HG03565 (cell line): ENCODE results near the gene HLA-DOA.

Experiments
- ATAC-seq: cut with Tn5 transposase; IDR thresholded peaks from one replicate; pipeline ENCODE4 v1.9.1; 2021; ENCODE audit warnings: mild to moderate bottlenecking, moderate library complexity; ENCODE audit not compliant: unreplicated experiment

Gene HLA-DOA

DNA sequence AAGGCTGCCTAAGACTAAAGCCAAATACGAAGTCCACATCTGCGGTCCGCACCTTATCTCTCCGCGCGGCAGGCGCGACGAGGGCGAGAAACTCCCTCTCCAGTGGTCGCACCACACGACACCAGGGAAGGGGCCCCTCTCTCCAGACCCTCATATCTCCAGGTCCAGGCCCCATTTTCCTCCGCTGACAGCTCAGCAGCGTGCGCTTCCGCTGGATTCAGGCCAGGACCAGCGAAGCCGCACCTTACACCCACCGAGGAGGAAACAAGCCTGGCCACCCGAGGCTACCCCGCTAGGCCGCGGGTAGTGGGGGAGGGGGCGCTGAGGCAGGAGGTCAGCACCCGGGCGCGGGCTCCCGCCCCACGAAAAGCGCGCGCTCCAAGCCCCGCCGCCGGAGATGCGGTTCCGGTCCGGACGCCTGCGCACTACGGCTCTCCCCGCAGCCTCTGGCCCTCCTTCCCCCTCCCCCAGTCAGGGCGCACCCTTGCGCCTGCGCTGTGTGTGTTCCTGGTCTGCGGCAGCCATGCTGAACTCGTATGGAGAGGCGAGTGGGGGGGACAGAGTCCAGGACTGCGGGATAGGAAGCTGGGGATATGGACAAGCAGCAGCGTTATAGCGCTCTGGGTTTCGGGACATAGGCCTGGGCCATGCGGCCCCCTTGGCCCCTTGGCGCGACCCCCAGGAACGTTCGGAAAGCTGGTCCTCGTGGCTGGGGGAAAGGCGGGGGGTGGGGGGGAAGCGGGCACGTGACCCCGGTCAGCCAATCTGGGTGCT, 41.1 kb downstream of the HLA-DOA start, which contains the start of gene BRD2:
BRD2 (plus strand) TSS at position 502 of the 774 bp plus-strand sequence. CDS start 4,305 bp downstream, outside the sequence.
- peak; percentile 27 for ATAC-seq

GRCh38 chr6:32967151-32968091, 42.0 kb downstream of the HLA-DOA start:
- ATAC-seq: no peak

- no peak for ATAC-seq
Observed at GRCh38 chr6:32964776-32965175, 44.6 kb downstream of the HLA-DOA start.

- ATAC-seq: no peak
Observed at GRCh38 chr6:32963866-32964265, 45.5 kb downstream of the HLA-DOA start.

GRCh38 chr6:32962213-32962826, 47.1 kb downstream of the HLA-DOA start:
- no peak for ATAC-seq

GRCh38 chr6:32960563-32960962, 48.8 kb downstream of the HLA-DOA start:
- ATAC-seq: no peak

DNA sequence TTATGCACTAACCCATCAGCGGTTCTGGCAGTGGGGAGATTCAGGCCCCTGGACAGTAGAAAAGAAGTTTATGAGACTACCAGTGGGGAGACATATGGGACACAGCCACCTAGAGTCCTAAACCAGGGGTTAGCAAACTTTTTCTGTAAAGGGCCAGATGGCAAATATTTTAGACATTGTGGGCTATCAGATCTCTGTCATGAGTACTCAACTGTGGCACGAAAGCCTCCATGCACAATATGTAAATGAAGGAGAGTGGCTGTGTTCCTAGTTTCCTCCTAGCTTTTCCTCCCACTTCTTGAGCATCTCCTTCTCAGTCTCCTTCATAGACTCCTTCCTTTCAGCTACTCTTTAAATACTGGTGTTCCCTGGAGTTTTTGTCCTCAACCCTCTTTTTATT, 53.2 kb downstream of the HLA-DOA start:
- no peak for ATAC-seq

DNA sequence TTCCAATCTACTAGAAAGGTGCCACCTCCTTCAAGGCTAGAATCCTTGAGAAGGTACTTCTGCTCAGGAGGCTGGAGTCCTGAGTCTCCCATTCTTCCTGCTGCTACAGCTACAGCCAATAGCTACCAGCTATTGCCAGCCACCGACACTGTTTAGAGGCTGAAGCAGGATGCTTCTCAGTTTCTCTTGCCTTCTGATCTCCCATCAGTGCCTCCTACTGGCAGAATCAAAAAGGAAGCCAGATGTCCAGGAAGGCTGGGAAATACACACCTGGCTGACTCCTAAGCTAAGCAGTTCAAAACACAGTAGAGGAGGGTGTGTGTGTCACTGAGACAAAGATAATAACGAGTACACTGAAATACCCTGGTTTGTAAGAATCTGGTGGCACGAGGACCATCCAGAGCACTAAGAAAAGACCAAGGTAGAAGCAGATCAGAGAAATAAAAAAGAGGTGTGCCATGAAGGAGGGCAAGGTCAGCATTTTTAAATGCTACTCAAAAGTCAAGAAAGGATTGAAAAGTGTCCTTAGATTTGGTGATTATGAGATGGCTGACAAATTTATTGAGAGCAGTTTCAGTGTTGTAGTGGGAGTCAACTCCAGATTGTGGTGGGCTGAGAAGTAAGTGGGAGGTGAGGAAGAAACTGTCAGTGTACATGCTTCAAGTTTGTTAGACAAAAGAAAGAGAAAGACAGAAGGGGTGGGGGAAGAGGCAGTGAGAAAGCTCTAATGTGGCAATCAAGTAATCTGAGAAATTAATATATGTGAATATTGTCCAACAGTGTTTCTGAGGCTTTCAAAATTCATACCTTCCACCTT, 54.2 kb downstream of the HLA-DOA start:
- ATAC-seq: no peak

DNA sequence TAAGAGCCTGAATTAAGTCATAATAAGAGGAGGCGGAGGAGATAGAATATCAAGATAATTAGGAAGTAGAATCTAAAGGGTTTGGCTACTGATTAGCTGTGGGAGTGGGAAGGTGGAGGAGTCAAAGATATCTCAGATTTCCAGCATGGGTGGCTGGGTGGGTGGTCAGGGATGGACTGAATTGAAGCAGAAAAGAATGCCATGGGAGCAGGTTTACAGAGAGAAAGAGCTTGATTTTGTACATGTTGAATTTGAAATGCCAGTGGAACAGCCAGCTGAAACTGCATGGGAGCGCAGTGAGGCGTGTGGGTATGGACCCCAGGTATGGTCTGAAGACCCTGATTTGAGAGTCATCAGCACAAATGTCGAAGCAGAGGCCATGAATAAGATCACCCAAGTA, 55.1 kb downstream of the HLA-DOA start:
- ATAC-seq: no peak
